Neural cell (in vitro differentiated cells): ENCODE data around the gene SCLY. TPM values are rescaled to one million over a fixed set of nuclear protein-coding genes. Genes with fewer than 3 reads are reported as not detected.

ENCODE experiments used
- H2AFZ ChIP-seq: fragments of 200-600, 300-800 bp; sonication (generic), shearing (Covaris generic); 2 replicates; pipeline ENCODE4 v1.6.0; 2014; ENCODE audit warnings: low read depth, mild to moderate bottlenecking, antibody characterized with exemption, low read length, moderate library complexity
- H3F3A ChIP-seq: fragments of 200-600 bp; shearing (Covaris generic); 2 replicates; pipeline ENCODE4 v1.6.1; 2016; ENCODE audit warnings: mild to moderate bottlenecking, moderate library complexity, mixed read lengths, antibody characterized with exemption, low read length; ENCODE audit not compliant: insufficient read depth, poor library complexity, severe bottlenecking
- H3K27ac ChIP-seq: fragments of 200-600, 300-800 bp; sonication (generic), shearing (Covaris generic); 2 replicates; pipeline ENCODE4 v1.5.1; 2014; ENCODE audit warnings: mild to moderate bottlenecking, low read length, moderate library complexity
- H3K27me3 ChIP-seq: fragments of 300-800, 200-600 bp; sonication (generic), shearing (Covaris generic); 2 replicates; pipeline ENCODE4 v1.6.0; 2014; ENCODE audit warnings: mild to moderate bottlenecking, low read depth, low read length, moderate library complexity; ENCODE audit not compliant: insufficient read depth
- H3K36me3 ChIP-seq: fragments of 300-800, 200-600 bp; sonication (generic), shearing (Covaris generic); 2 replicates; pipeline ENCODE4 v1.5.1; 2014; ENCODE audit warnings: mild to moderate bottlenecking, antibody characterized with exemption, low read length, moderate library complexity; ENCODE audit not compliant: insufficient read depth
- H3K4me2 ChIP-seq: fragments of 300-800, 200-600 bp; sonication (generic), shearing (Covaris generic); 2 replicates; pipeline ENCODE4 v1.6.0; 2014; ENCODE audit warnings: mild to moderate bottlenecking, low read length
- H3K4me3 ChIP-seq: fragments of 300-800, 200-600 bp; sonication (generic), shearing (Covaris generic); 2 replicates; pipeline ENCODE4 v1.5.1; 2014; ENCODE audit warnings: mild to moderate bottlenecking, low read length, moderate library complexity
- H3K79me2 ChIP-seq: fragments of 200-600 bp; shearing (Covaris generic); replicated peaks from 2 replicates; pipeline ENCODE4 v1.6.0; 2014; ENCODE audit warnings: mild to moderate bottlenecking, low read length, moderate library complexity; ENCODE audit not compliant: insufficient read depth
- H3K9ac ChIP-seq: fragments of 300-800, 200-600 bp; sonication (generic), shearing (Covaris generic); 2 replicates; pipeline ENCODE4 v1.6.1; 2016; ENCODE audit warnings: mild to moderate bottlenecking, low read length, mixed read lengths
- H3K9me2 ChIP-seq: fragments of 200-600 bp; shearing (Covaris generic); 2 replicates; pipeline ENCODE4 v1.6.1; 2016; ENCODE audit warnings: mild to moderate bottlenecking, low read length, mixed read lengths; ENCODE audit not compliant: insufficient read depth
- H3K9me3 ChIP-seq: fragments of 200-600, 300-800 bp; sonication (generic), shearing (Covaris generic); 2 replicates; pipeline ENCODE4 v1.6.1; 2016; ENCODE audit warnings: mild to moderate bottlenecking, mixed run types, low read length, moderate library complexity, mixed read lengths
- H4K20me1 ChIP-seq: fragments of 200-600 bp; shearing (Covaris generic); 2 replicates; pipeline ENCODE4 v1.6.1; 2016; ENCODE audit warnings: mild to moderate bottlenecking, mixed run types; ENCODE audit not compliant: insufficient read depth
- CTCF ChIP-seq: fragments of 450-650 bp; IDR thresholded peaks from 2 replicates; pipeline ENCODE4 v1.5.1; 2014; ENCODE audit warnings: antibody characterized with exemption, mild to moderate bottlenecking, moderate library complexity; ENCODE audit not compliant: poor library complexity, severe bottlenecking
- EP300 ChIP-seq: fragments of 450-650 bp; conservative IDR thresholded peaks from 2 replicates; pipeline ENCODE4 v1.6.1; 2014; ENCODE audit warnings: antibody characterized with exemption, mild to moderate bottlenecking, moderate library complexity; ENCODE audit not compliant: poor library complexity, severe bottlenecking
- EZH2 ChIP-seq: fragments of 200-600, 300-800 bp; shearing (Covaris generic), sonication (generic); IDR thresholded peaks from 2 replicates; pipeline ENCODE4 v1.6.1; 2014; ENCODE audit warnings: antibody characterized with exemption, low read length, borderline replicate concordance, mild to moderate bottlenecking; ENCODE audit not compliant: insufficient read depth, poor library complexity, severe bottlenecking
- MXI1 ChIP-seq: fragments of 450-650 bp; conservative IDR thresholded peaks from 2 replicates; pipeline ENCODE4 v1.6.1; 2014; ENCODE audit warnings: antibody characterized with exemption, mild to moderate bottlenecking; ENCODE audit not compliant: poor library complexity, severe bottlenecking
- POLR2AphosphoS5 ChIP-seq: IDR thresholded peaks from 2 replicates; pipeline ENCODE4 v1.6.1; 2012
- RAD21 ChIP-seq: fragments of 450-650 bp; conservative IDR thresholded peaks from 2 replicates; pipeline ENCODE4 v1.6.1; 2014; ENCODE audit warnings: antibody characterized with exemption, mild to moderate bottlenecking, moderate library complexity
- REST ChIP-seq: IDR thresholded peaks from 2 replicates; pipeline ENCODE4 v1.6.1; 2012; ENCODE audit warnings: borderline replicate concordance
- SMC3 ChIP-seq: fragments of 450-650 bp; conservative IDR thresholded peaks from 2 replicates; pipeline ENCODE4 v1.6.1; 2014; ENCODE audit warnings: antibody characterized with exemption, mild to moderate bottlenecking, moderate library complexity; ENCODE audit not compliant: poor library complexity
- TAF1 ChIP-seq: IDR thresholded peaks from 2 replicates; pipeline ENCODE4 v1.6.1; 2012; ENCODE audit warnings: low read depth
- polyA plus RNA-seq: library from polyadenylated mRNA; depleted of rRNA; stranded (reverse); fragments of >200 nt; gene quantifications from 2 replicates; pipeline ENCODE4 v1.2.3, GENCODE V29; 2014

Gene SCLY
- polyA plus RNA-seq, 1 donor from 2014 or later, result 15.9 TPM

- Histone ChIP-seq H3K79me2 (no peaks in the 10 kb centered on the region), H3K4me3 (no peak overlapping the region), H3K9me2 (no peaks in the 10 kb centered on the region), H3K9me3 (no peaks in the 10 kb centered on the region), H3K4me2 (no peak overlapping the region), H2AFZ (no peak overlapping the region), H3K36me3 (no peaks in the 10 kb centered on the region), H3K27ac (no peak overlapping the region), H3K9ac (no peak overlapping the region), H3K27me3 (no peaks in the 10 kb centered on the region), H3F3A (no peaks in the 10 kb centered on the region), H4K20me1 (no peaks in the 10 kb centered on the region)
- no peak for TF ChIP-seq EZH2
- no peak for TF ChIP-seq EP300
- TF ChIP-seq POLR2AphosphoS5, result no peak
- TF ChIP-seq CTCF, result no peak
- TF ChIP-seq REST, result no peak
- no peak for TF ChIP-seq RAD21
- TF ChIP-seq TAF1, result no peak
- no peak for TF ChIP-seq MXI1
- TF ChIP-seq SMC3, result no peak
Observed at GRCh38 chr2:238087211-238087610, 26.4 kb downstream of the SCLY start.

- TF ChIP-seq SMC3 (no peak), POLR2AphosphoS5 (no peak), RAD21 (no peak), CTCF (no peak), TAF1 (no peak), REST (no peak), EP300 (no peak), EZH2 (no peak), MXI1 (no peak)
- no peak overlapping the region for H3K4me2 ChIP-seq
- no peaks in the 10 kb centered on the region for H3K27me3 ChIP-seq
- no peaks in the 10 kb centered on the region for H3K9me2 ChIP-seq
- H2AFZ ChIP-seq, result no peak overlapping the region
- no peaks in the 10 kb centered on the region for H3K9me3 ChIP-seq
- no peak overlapping the region for H3K9ac ChIP-seq
- H3K36me3 ChIP-seq, result no peaks in the 10 kb centered on the region
- H3K27ac ChIP-seq, result no peak overlapping the region
- H3F3A ChIP-seq, result no peaks in the 10 kb centered on the region
- no peaks in the 10 kb centered on the region for H4K20me1 ChIP-seq
- H3K79me2 ChIP-seq, result no peaks in the 10 kb centered on the region
- no peak overlapping the region for H3K4me3 ChIP-seq
Observed at GRCh38 chr2:238090887-238091286, 30.1 kb downstream of the SCLY start.
